GM21619 (cell line): ENCODE results near the gene OR2A12.
"Not testable (repeated sequence)": the region's sequence is repeated elsewhere in the genome, so short reads cannot be mapped to it uniquely, and the experiment has no call there.

Experiments used
- ATAC-seq: cut with Tn5 transposase; IDR thresholded peaks from one replicate; pipeline ENCODE4 v1.9.1; 2021; ENCODE audit not compliant: unreplicated experiment

OR2A12 gene

DNA sequence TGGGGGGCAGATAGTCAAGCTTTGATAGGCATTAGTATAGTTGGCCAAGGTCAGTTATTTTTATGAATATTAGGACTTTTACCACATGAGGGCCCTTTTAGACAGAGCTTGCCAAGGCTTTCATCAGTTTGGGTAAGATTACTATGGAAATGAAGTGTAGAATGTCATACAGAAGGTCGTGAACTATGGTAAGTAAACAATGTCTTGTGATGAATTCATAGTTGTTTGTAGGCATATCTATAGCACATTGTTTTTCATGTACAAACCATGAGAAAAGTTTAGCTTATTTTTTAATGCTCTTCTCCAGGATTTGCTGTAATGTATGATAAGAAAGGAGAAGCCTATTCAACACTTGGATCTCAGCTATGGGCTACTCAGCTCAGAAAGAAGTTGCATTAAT, 27.6 kb downstream of the OR2A12 start:
- no peak for ATAC-seq

DNA sequence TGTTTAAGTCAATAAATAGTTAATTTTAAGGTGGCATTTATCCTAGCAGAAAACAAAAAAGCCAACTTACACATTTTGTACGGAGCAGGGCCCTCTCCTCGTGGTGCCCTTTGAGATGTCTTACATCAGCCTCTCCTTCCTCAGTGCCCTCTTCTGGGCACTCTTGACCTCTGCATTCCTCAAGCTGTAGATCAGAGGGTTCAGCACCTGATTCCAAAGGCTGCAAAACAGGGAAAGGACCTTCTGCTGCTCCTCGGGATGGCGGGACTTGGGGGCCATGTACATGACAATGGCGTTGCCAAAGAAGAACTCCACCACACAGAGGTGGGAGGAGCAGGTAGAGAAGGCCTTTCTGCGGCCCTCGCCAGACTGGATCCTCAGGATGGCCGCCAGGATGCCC, 32.3 kb downstream of the OR2A12 start:
- no peak for ATAC-seq

DNA sequence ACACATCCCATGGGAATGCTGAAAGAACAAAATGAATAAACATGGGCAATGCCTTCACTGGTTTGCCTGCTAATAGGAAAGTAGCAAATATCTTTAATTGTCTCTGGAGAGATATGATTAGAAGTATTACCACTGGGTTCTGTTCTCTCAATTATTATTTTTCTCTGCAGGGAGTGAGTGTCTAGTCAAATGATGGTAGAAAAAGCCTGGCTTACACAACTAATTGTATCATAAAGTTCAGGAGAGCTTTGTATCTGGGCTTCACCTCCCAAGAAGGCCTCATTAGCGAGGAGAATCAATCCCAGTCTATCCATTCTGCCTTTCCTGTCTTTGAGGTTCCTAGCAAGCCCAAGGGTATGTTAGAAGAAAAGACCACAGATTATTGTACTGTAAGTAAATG, 36.8 kb downstream of the OR2A12 start, which contains the start of gene OR2A14:
Gene OR2A14 (plus strand): TSS at position 301 of the 400 bp plus-strand sequence. CDS start 5,937 bp downstream, outside the sequence.
- ATAC-seq = no peak

DNA sequence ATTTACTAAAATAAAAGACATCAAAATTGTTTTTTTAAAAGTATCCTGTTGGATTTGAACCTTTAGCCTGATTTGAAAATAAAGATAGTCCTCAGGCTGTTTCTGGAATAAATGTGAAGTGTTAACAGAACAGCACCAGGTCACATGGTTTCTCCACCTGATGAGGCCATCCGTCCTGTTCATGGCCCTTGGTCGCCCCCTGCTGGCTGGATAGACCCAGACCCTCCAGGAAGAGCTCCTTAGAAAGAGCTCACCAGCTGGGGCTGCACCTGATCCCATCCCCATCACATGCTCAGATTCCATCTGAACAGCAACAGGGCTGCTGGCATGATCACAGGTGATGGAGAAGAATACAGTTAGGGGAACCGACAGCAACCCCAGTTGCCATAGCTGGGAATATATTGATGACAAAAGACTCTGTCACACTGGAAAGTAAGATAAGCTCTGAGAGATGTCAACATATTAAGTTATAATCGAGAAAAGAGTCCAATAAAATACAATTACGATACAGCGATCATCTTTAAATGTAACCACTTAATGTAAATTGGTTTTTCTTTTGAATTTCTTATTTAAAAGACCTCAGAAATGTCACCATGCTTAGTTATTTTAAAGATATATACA, 41.7 kb downstream of the OR2A12 start:
- peak; percentile 100 for ATAC-seq

DNA sequence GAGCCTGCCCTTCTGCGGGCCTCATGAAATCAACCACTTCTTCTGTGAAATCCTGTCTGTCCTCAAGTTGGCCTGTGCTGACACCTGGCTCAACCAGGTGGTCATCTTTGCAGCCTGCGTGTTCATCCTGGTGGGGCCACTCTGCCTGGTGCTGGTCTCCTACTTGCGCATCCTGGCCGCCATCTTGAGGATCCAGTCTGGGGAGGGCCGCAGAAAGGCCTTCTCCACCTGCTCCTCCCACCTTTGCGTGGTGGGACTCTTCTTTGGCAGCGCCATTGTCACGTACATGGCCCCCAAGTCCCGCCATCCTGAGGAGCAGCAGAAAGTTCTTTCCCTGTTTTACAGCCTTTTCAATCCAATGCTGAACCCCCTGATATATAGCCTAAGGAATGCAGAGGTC, 43.5 kb downstream of the OR2A12 start:
- not testable (repeated sequence) for ATAC-seq

DNA sequence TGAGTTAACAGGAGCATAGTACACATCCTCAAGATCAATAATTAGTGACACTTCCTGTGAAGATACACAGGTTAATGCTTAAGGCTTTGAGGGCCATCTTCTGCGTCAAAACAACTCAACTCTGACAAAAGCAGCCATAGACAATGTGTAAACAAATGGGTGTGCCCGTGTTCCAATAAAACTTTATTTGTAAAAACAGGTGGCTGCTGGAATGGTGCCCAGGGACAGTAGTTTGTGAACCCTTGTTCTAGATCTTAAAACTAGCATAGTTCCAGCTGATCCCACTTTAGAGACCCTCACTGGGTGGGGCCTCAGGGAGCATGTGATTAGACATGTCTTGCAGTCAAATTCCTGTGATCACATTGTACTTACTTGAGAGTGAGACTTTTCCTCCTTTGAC, 44.7 kb downstream of the OR2A12 start:
- no peak for ATAC-seq

DNA sequence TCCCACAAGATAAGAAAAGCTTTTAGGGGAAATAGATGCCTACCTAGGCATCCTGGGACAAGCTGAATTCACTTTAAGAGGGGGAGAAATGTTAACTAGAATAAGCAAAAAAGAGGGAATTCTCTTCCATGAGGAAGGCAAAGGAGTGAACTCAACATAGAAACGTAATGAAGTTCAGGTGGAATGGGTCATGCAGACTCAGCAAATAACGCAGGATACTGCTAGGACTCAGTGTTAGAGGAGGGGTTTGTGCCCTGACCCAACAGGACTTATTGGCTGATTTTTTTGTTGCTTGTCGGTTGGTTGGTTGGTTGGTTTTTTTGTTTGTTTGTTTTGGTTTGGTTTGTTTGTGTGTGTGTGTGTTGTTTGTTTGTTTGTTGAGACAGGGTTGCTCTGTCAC, 46.2 kb downstream of the OR2A12 start:
- no peak for ATAC-seq

DNA sequence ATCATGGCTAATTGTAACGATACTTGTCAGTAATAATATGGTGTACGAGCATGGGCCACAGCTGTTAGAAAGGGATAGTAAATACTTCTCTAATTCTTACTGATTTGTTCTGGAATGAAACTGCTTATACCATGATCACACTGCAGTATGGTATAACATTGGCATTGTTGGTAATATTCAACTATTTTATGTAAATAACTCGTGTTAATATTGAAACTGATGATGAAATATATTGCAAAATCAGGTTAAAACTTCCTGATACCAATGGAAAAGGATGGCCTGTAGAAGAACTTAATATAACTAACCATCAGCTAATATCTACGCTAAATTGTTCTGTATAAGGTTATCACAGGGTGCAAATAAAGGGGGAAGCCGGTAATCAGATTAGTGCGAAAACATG, 47.2 kb downstream of the OR2A12 start:
- peak; percentile 45 for ATAC-seq

DNA sequence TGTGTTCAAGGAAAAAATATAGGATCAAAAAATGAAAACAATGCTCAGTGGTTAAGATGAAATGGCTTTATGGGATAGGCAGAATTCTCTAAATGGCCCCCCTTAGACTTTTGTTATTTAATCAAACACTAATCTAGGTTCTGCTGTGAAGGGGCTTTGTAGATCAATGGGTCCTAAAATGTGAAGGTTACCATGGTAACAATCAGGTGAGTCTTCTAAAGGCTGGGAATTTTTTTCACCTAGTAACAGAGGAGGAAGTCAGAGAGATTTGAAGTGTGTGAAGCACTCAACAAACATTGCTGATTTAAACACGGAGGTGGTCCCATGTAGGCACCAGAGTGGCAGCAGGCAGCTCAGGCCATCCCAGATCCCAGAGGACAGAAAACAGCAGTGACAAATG, 48.0 kb downstream of the OR2A12 start:
- no peak for ATAC-seq

DNA sequence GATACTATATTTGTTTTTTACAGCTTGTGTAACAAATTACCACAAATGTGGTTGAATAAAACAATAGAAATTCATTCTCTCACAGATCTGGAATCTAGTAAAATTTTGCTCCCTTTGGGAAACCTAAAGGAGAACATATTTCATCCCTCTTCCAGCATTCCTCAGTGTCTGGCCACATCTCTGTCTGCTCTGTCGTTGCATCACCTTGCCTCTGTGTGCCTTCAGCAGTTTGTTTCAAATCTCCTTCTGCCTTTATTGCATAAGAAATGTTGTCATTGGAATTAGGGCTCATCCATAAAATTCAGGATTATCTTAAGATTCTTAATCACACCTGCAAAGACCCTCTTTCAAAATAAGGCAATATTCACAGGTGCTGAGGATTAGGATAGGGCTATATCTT, 51.4 kb downstream of the OR2A12 start:
- no peak for ATAC-seq

DNA sequence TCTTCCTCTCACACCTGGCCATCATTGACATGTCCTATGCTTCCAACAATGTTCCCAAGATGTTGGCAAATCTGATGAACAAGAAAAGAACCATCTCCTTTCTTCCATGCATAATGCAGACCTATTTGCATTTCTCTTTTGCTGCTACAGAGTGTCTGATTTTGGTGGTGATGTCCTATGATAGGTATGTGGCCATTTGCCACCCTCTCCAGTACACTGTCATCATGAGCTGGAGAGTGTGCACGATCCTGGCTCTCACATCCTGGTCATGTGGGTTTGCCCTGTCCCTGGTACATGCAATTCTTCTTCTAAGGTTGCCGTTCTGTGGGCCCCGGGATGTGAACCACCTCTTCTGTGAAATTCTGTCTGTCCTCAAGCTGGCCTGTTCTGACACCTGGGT, 56.1 kb downstream of the OR2A12 start:
- no peak for ATAC-seq

DNA sequence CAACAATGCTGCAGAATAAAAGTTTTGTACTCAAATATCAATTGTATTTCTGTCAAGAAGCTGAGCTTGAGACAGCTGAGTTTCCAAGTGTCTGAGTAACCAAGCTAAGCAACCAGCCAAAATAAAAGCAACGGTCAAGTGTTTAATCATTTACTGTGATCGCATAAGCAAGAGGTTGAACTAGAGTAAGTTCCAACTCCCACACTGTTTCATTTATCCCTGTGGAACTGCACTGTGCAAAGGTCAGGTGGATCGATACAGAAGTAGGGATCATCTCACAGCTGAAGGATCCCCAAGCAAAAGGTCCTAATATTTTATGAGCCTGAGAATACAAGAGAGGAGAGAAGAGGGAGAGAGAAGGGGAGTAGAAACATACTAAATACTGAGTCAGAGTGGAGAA, 58.3 kb downstream of the OR2A12 start:
- ATAC-seq = no peak

DNA sequence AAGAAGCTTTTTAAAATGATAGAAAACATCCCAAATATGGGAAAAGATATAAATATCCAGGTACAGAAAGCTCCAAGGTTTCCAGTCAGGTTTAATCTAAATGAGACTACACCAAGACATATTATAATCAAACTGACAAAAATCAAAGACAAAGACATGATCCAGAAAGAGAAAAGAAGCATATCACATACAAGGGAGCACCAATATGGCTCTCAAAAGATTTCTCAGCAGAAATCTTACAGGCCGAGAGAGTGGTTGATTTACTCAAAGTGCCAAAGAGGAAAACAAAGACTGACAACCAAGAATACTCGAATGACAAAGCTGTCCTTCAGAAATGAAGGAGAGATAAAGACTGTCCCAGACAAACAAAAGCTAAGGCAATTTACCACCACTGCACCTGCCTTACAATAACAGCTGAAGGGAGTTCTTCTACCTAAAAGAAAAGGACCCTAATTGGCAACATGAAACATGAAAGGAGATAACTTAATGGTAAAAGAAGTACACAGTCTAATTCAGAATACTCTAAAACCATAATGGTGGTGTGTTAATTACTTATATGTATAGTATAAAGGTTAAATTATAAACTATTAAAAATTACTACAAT, 62.2 kb downstream of the OR2A12 start:
- ATAC-seq = no peak
